HFFc6 (cell line): Measurements from ENCODE around the gene PIAS1. TPM values are rescaled to one million over a fixed set of nuclear protein-coding genes. Genes with fewer than 3 reads are reported as not detected.

ENCODE experiments used
- DNase-seq: peaks from one replicate; pipeline ENCODE4 v3.0.0-alpha.2; 2018
- H3K27ac Mint-ChIP-seq: 2 replicates; pipeline ENCODE4 v1.8.0; 2020; ENCODE audit warnings: mild to moderate bottlenecking, mixed read lengths
- H3K27me3 Mint-ChIP-seq: 2 replicates; pipeline ENCODE4 v1.8.0; 2021; ENCODE audit warnings: mild to moderate bottlenecking, moderate library complexity, mixed read lengths; ENCODE audit not compliant: insufficient read depth
- H3K36me3 Mint-ChIP-seq: 2 replicates; pipeline ENCODE4 v1.8.0; 2021; ENCODE audit warnings: low read depth, mixed read lengths
- H3K4me1 Mint-ChIP-seq: 2 replicates; pipeline ENCODE4 v1.8.0; 2020; ENCODE audit warnings: low read depth, mixed read lengths
- H3K4me3 Mint-ChIP-seq: 2 replicates; pipeline ENCODE4 v1.8.0; 2020; ENCODE audit warnings: mild to moderate bottlenecking, moderate library complexity, mixed read lengths
- H3K9me3 Mint-ChIP-seq: 2 replicates; pipeline ENCODE4 v1.8.0; 2020; ENCODE audit warnings: mild to moderate bottlenecking, mixed read lengths
- CTCF ChIP-seq: fragments of 200-600 bp; sonication (generic); IDR thresholded peaks from 2 replicates; pipeline ENCODE4 v1.5.0; 2021; ENCODE audit warnings: antibody characterized with exemption, mild to moderate bottlenecking
- total RNA-seq, 6 experiments: library from RNA; stranded (reverse); fragmentation: NEBNext Ultra II Directional; extraction: Animal tissue kit (Norgen Biotek cat#: 25700); gene quantifications; 2 replicates in 1 of 6; 3 replicates in 5 of 6; pipeline ENCODE4 v1.2.3, GENCODE V29; 2021

Gene PIAS1
- total RNA-seq, 6 experiments from 2014 or later, result 23.7 to 31.8 (median 27.6) TPM

- Mint-ChIP-seq H3K4me1 (peaks cover 28% of the 10 kb centered on the region), H3K27me3 (no peaks in the 10 kb centered on the region), H3K4me3 (peak overlapping the region; percentile 63), H3K36me3 (peaks cover 62% of the 10 kb centered on the region), H3K27ac (peak overlapping the region; percentile 78), H3K9me3 (no peaks in the 10 kb centered on the region)
- DNase-seq, result peak; percentile 67
- no peak for TF ChIP-seq CTCF
Measured at GRCh38 chr15:68187559-68187958, 133.4 kb downstream of the PIAS1 start.

- peaks cover 61% of the 10 kb centered on the region for H3K36me3 Mint-ChIP-seq
- peaks cover 21% of the 10 kb centered on the region for H3K4me1 Mint-ChIP-seq
- H3K27me3 Mint-ChIP-seq, result no peaks in the 10 kb centered on the region
- peak overlapping the region; percentile 78 for H3K27ac Mint-ChIP-seq
- no peaks in the 10 kb centered on the region for H3K9me3 Mint-ChIP-seq
- no peak for DNase-seq
- TF ChIP-seq CTCF, result no peak
- H3K4me3 Mint-ChIP-seq, result no peak overlapping the region
Measured at GRCh38 chr15:68188647-68189046, 134.5 kb downstream of the PIAS1 start.

- H3K36me3 Mint-ChIP-seq, result peaks cover 51% of the 10 kb centered on the region
- peaks cover 16% of the 10 kb centered on the region for H3K4me1 Mint-ChIP-seq
- no peak overlapping the region for H3K4me3 Mint-ChIP-seq
- no peak overlapping the region for H3K27ac Mint-ChIP-seq
- DNase-seq, result no peak
- no peak for TF ChIP-seq CTCF
- no peaks in the 10 kb centered on the region for H3K9me3 Mint-ChIP-seq
- H3K27me3 Mint-ChIP-seq, result no peaks in the 10 kb centered on the region; the same call in 1 of the 2 replicates
Measured at GRCh38 chr15:68190048-68190447, 135.9 kb downstream of the PIAS1 start.

GRCh38 chr15:68191555-68191954 lies 137.4 kb downstream of the PIAS1 start:
- Mint-ChIP-seq H3K27me3 (no peaks in the 10 kb centered on the region; the same call in 1 of the 2 replicates), H3K36me3 (peaks cover 54% of the 10 kb centered on the region), H3K27ac (no peak overlapping the region), H3K4me3 (no peak overlapping the region), H3K4me1 (peaks cover 16% of the 10 kb centered on the region), H3K9me3 (no peaks in the 10 kb centered on the region)
- no peak for DNase-seq
- TF ChIP-seq CTCF, result no peak

- no peaks in the 10 kb centered on the region; the same call in 1 of the 2 replicates for H3K27me3 Mint-ChIP-seq
- no peaks in the 10 kb centered on the region for H3K9me3 Mint-ChIP-seq
- H3K27ac Mint-ChIP-seq, result no peak overlapping the region
- no peak for DNase-seq
- peaks cover 54% of the 10 kb centered on the region for H3K36me3 Mint-ChIP-seq
- peaks cover 15% of the 10 kb centered on the region for H3K4me1 Mint-ChIP-seq
- no peak for TF ChIP-seq CTCF
- no peak overlapping the region for H3K4me3 Mint-ChIP-seq
Measured at GRCh38 chr15:68192117-68192516, 138.0 kb downstream of the PIAS1 start.
